Activated CD8-positive, alpha-beta memory T cell treated with anti-CD3 and anti-CD28 coated beads, Interleukin-2, amount 50 U/mL, for 1 hour (primary cell): ENCODE data around the gene KIF26B.
"Not testable (repeated sequence)": the region's sequence is repeated elsewhere in the genome, so short reads cannot be mapped to it uniquely, and the experiment has no call there.

Experiments used
- DNase-seq: peaks from one replicate; pipeline ENCODE4 v3.0.0-alpha.2; 2020; ENCODE audit errors: extremely low read depth

KIF26B gene

GRCh38 chr1:245322673-245323072 is 167.9 kb downstream of the KIF26B start:
- DNase-seq = no peak

- not testable (repeated sequence) for DNase-seq
Measured at GRCh38 chr1:245323765-245324164, 169.0 kb downstream of the KIF26B start.

DNA sequence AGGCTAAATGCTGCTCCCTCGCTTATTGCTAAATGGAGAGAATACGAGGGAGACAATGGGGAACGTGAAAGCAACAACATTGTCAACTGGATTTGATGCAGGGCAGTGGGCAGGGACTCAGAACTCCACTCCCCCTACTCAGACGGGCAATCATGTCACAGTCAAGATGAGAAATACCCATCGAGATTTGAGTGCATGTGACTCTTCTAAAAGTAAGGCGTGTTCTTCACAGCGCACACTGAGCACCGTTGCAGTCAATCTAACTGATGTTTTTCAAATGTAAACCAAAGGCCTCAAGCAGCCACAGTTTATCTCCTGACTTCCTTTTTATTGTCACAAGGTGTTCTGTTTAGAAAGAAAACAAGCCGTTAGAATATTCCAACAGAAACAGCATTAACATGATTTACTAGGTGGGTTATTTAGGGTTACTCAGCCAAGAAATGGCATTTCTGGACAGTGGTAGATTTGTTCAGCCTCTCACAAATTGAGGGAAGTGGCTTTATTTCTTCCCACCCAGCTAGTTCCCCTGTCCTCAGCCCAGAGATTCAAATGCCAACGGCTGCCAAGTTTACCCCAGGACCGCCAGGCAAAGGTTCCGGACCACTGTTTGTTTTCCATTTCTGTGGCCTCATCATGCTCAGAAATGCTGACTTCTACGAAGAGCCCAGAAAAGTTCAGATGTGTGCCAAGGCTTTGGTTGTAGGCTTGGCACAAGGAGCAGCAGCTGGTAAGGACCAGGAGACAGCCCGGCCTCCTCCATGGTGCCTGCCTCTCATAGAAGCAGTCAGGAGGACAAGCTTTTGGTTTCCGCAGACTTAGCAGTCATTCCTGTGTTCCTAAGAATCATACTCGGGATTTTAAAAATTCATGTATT is 171.4 kb downstream of the KIF26B start:
- DNase-seq = no peak

- DNase-seq = no peak
Measured at GRCh38 chr1:245327360-245327759, 172.6 kb downstream of the KIF26B start.

DNA sequence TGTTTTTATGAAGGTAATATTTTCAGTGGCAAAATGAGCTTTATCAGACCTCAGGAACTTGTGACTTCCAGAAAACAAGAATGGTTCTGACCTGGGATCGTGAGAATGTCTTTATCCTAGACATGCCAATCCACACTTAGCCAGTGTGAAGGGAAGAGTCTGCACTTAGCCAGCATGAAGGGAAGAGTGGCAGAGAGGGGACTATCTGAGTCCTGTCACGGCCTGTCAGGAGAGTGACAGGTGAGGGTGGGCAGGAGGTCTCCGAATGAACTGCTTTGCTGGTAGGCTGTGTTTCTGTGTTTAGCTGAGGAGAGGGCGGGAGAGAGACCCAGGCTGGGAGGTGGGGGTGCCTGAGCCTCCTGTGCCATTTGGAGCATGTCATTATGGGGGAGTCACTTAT is 173.1 kb downstream of the KIF26B start:
- DNase-seq = no peak

DNA sequence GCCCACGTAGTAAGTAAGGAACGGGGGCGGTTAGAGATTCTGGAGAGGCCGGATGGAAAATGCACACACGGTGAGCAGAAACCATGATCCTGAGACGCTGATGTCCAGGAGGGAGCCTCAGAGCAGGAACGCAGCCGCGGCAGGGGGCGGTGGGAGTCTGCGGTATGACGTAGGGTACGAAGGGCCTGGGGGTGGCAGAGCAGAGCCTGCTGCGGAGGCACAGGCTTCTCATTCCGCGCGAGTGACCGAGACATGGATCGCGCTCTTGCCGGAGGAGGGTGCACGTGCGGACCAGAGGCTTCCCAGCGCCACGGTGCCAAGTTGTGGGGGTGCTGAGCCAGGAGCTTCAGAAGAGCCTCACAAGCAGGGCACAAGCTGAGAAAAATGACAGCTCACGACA is 176.2 kb downstream of the KIF26B start:
- DNase-seq = no peak

GRCh38 chr1:245332085-245332484 is 177.3 kb downstream of the KIF26B start:
- DNase-seq = no peak

GRCh38 chr1:245332513-245332912 is 177.7 kb downstream of the KIF26B start:
- no peak for DNase-seq

DNA sequence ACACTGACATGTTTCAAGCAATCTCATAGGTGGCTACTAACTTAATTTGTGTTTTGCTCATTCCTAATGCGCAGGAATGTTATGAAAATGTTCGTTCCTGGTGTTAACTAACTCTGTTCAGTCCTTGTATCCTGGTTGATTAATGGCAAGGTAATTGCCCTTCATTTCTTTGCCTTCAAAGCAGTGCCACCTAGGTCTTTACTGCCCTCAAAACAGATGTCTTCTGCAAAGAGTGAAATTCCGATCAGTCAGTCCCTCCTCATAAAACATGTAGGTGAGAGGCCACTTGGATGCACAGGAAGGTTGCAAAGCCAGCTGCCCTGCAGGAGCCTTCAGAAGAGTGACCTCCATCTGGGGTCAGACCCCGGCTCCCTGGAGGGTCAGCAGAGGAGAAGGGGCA is 179.4 kb downstream of the KIF26B start:
- no peak for DNase-seq

DNA sequence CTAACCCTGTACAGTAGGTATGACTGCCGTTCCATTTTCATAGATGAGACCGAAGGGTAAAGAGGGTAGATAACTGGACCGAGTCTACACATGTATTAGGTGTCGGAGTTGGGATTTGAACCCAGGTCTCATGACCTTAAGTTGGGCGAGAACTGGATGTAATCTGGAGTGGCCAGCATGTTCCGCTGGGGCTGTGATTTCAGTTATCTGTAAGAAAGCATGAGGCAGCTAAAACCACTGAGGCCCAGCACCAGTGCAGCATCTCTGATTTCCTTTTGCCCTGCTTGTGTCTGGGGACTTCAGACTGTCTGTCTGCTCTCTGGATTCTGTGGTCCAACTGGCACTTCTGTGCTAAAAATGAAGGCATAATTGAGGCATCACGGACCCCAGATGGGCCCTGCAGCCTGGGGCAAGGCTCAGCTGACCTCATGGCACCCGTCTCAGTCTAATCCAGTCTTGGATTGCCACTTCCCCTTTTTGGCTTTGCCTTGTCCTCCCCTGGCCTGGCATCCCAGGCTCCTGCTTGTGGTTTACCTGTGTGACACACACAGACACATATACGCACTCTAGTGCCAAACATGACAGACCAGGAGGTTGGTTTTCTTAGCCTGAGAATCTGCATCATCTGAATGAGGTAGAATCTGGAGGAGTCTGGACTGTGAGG is 180.2 kb downstream of the KIF26B start:
- DNase-seq = no peak

- DNase-seq = not testable (repeated sequence)
Measured at GRCh38 chr1:245335684-245336083, 180.9 kb downstream of the KIF26B start.

GRCh38 chr1:245336149-245336983 is 181.6 kb downstream of the KIF26B start:
- no peak for DNase-seq

GRCh38 chr1:245336984-245337355 is 182.2 kb downstream of the KIF26B start:
- DNase-seq = not testable (repeated sequence)

GRCh38 chr1:245337829-245338484 is 183.2 kb downstream of the KIF26B start:
- DNase-seq = no peak

- no peak for DNase-seq
Measured at GRCh38 chr1:245338485-245338877, 183.7 kb downstream of the KIF26B start.

DNA sequence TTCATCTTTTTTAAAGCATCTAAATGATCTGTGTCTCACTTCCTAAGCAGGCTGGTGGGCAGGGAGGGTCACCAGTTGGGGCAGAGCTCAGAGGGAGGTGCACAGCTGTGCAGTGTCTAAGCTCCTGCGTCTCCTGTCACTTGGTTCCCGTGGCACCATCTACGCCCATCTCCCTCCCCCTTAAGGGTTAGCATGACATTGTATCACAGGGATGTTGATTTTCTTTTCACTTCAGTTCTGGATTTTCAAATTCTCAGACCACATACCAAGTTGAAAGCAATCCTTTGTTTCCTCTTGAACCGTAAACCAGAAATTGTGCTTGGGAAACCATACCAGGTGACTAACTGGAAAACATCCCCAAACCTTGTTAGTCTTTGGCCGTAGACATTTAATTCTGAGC is 187.0 kb downstream of the KIF26B start:
- no peak for DNase-seq

DNA sequence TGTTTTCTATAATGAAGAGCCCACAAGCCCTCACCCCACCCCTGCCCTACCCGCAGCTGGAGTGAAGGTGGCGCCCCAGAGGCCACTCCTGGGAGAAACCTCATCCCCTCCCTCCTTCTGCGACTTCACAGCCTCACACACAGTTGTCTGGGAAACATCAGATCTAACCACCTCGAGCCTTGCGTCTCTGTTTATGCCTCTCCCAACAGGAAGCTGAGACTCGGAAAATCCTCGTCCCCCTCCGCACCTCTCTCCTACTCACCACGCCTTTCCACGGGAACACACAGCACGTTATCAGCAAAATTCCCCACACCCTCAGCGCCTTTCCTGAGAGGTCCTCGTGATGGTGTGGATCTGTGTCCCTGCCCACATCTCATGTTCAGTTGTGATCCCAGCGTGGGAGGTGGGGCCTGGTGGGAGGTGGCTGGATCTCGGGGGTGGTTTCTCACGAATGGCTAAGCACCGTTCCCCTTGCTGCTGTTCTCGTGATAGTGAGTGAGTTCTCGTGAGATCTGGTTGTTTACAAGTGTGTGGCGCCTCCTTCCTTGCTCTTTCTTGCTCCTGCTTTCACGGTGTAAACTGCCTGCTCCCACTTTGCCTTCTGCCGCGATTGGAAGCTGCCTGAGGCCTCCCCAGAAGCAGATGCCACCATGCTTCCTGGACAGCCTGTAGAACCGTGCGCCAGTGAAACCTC is 190.6 kb downstream of the KIF26B start:
- DNase-seq = no peak

GRCh38 chr1:245348626-245349025 is 193.8 kb downstream of the KIF26B start:
- DNase-seq = no peak

DNA sequence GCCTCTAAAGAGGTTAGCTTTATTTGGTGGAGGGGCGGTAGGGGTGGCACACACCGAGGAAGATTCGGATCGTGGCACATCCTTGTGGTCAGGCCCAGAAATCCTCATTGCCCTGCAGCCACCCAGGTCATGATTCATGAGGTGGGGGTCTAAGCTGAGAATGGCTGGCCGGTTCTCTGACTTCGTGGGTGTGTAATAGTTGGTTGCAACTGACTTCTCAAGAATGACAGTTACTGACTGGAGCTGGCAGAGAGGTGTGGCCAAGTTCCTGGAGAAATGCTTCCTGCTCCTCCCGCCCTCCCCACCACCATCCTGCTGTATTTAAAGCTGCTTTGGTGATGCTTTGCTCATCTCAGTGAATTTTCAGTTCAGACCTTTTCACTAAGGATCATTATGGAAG is 198.6 kb downstream of the KIF26B start:
- no peak for DNase-seq

DNA sequence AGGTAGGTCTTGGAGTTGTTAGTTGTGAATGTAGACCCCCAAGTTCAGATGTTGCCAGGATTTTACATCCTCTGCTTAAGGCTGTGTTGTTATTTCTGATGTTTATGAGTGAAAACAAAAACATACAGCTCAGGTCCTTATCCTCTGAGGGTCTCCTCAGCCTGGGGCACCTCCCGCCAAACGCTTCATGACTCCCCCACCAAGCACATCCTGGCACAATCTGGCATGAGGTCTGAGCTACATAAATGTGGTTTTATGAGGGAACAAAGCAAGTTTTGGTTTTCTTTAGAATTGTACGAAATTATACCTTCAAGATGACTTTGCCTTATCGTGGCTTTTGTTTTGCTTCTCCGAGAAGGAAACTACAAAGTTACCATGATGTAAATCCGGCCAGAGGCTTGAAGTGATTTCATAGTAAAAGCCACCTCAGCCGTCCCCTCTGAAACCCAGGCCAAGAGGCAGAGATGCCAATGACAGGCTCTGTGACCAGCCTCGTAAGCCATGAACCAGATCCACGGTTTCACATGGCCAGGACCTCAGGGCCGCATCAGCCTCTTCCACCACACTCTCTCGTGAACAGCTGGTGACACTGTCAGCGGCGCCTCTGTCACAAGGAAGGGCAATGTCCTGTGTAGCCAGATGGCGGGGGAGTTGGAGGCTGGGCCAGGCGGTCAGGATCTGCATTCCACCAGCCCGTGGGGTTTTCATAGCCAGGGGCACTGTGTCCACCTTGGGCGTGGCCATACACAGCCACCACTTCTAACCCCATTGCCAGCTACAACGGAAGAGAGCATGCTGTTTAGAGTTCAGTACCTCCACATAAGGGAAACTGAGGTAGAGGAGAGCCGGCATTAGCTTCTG is 199.4 kb downstream of the KIF26B start:
- no peak for DNase-seq
